K562 (cell line): ENCODE results near the gene EIF1B. TPM values are rescaled to one million over a fixed set of nuclear protein-coding genes. Genes with fewer than 3 reads are reported as not detected.

Source experiments
- ATAC-seq: fragments of 200-7000 bp; cut with Tn5 transposase; 3 replicates; pipeline ENCODE4 v1.9.1; 2020; ENCODE audit warnings: moderate library complexity
- BruUV-seq: library from RNA; stranded (reverse); fragments of 400-500 nt; replicated peaks from 2 replicates; lab custom pipeline; 2021; lab: Mats Ljungman, UMichigan
- CTCF ChIA-PET: fragments of 300-600 bp; formaldehyde crosslinking; extraction: SDS; loops from one replicate; lab custom pipeline; 2021; ENCODE audit warnings: low intra/inter-chr PET ratio; lab: Yijun Ruan, JAX
- POLR2A ChIA-PET: fragments of 300-600, 350-650 bp; sonication (Branson Sonifier 250); formaldehyde crosslinking; extraction: SDS; loops from one replicate; lab custom pipeline; 2021; ENCODE audit warnings: antibody characterized with exemption, inconsistent platforms; lab: Yijun Ruan, JAX
- DNase-seq, 4 experiments: peaks; one replicate each; pipeline versions ENCODE4 v3.0.0 to v3.0.0-alpha.2; 2011 to 2018; ENCODE audit warnings: low spot score in 3 of 4, mixed read lengths in 3 of 4; ENCODE audit errors: extremely low read depth in 1 of 4
- FAIRE-seq: peaks from 2 replicates; lab custom pipeline; 2011; peaks lifted over from hg19 to GRCh38; lab: Jason Lieb, UNC
- H2AFZ ChIP-seq: 2 replicates; pipeline ENCODE4 v1.6.0; 2011; ENCODE audit warnings: low read depth, low read length, control low read depth, inconsistent platforms
- H3K27ac ChIP-seq: fragments of 200-600 bp; 3 replicates; pipeline ENCODE4 v1.8.0; 2011; ENCODE audit warnings: low read depth, mild to moderate bottlenecking, control low read depth, inconsistent platforms, low read length, moderate library complexity, mixed read lengths; ENCODE audit errors: extremely low read depth
- H3K27me3 ChIP-seq, 2 experiments: fragments of 300-600 bp in 1 of 2; 2 replicates in 1 of 2; 3 replicates in 1 of 2; pipeline versions ENCODE4 v1.6.0 to v1.8.0; 2011; ENCODE audit warnings: inconsistent platforms in 2 of 2, low read length in 2 of 2, mild to moderate bottlenecking in 1 of 2, mixed read lengths in 1 of 2, moderate library complexity in 1 of 2; ENCODE audit not compliant: control insufficient read depth in 2 of 2, insufficient read depth in 2 of 2
- H3K36me3 ChIP-seq: fragments of 300-600 bp; 3 replicates; pipeline ENCODE4 v1.8.0; 2011; ENCODE audit warnings: mild to moderate bottlenecking, low read length, inconsistent platforms; ENCODE audit not compliant: control insufficient read depth, insufficient read depth
- H3K4me1 ChIP-seq, 2 experiments: fragments of 200-600 bp in 1 of 2; replicated peaks in 1 of 2; 2 replicates in 1 of 2; 3 replicates in 1 of 2; pipeline versions ENCODE4 v1.5.1 to v1.8.0; 2011; ENCODE audit warnings: inconsistent platforms in 2 of 2, low read length in 2 of 2, mild to moderate bottlenecking in 1 of 2, mixed read lengths in 1 of 2, moderate library complexity in 1 of 2; ENCODE audit not compliant: control insufficient read depth in 2 of 2, insufficient read depth in 2 of 2
- H3K4me2 ChIP-seq: 2 replicates; pipeline ENCODE4 v1.6.1; 2011; ENCODE audit warnings: low read length, control low read depth, inconsistent platforms, mixed read lengths; ENCODE audit not compliant: insufficient read depth
- H3K4me3 ChIP-seq: fragments of 200-600 bp; sonication (generic), shearing (Covaris generic); 2 replicates; pipeline ENCODE4 v1.5.1; 2016; ENCODE audit warnings: control low read depth, inconsistent platforms
- H3K79me2 ChIP-seq: fragments of 200-600 bp; 3 replicates; pipeline ENCODE4 v1.8.0; 2011; ENCODE audit warnings: low read length, inconsistent platforms; ENCODE audit not compliant: control insufficient read depth, insufficient read depth
- H3K9ac ChIP-seq, 2 experiments: 2 replicates each; pipeline versions ENCODE4 v1.6.0 to v1.6.1; 2011; ENCODE audit warnings: low read depth in 2 of 2, low read length in 2 of 2, control low read depth in 1 of 2, inconsistent platforms in 1 of 2, mild to moderate bottlenecking in 1 of 2, mixed read lengths in 1 of 2; ENCODE audit not compliant: insufficient read depth in 1 of 2
- H3K9me1 ChIP-seq: one replicate; pipeline ENCODE4 v1.6.0; 2011; ENCODE audit warnings: inconsistent platforms, mild to moderate bottlenecking, low read length, moderate library complexity; ENCODE audit not compliant: control insufficient read depth, insufficient read depth
- H3K9me3 ChIP-seq: replicated peaks from 2 replicates; pipeline ENCODE4 v1.5.1; 2011; ENCODE audit warnings: low read depth, low read length, inconsistent platforms; ENCODE audit not compliant: control insufficient read depth, insufficient read depth
- H4K20me1 ChIP-seq: replicated peaks from 2 replicates; pipeline ENCODE4 v1.6.1; 2011; ENCODE audit warnings: low read length, inconsistent platforms, mixed read lengths; ENCODE audit not compliant: control insufficient read depth, insufficient read depth
- ERF ChIP-seq: fragments of 450-650 bp; formaldehyde crosslinking; IDR thresholded peaks from 2 replicates; pipeline ENCODE4 v1.4.0; 2020; ENCODE audit warnings: mild to moderate bottlenecking, mixed read lengths
- MTA2 ChIP-seq: fragments of 450-650 bp; IDR thresholded peaks from 2 replicates; pipeline ENCODE4 v1.6.1; 2016; ENCODE audit warnings: low read depth
- RBBP5 ChIP-seq: fragments of 200-600 bp; sonication (generic); IDR thresholded peaks from 2 replicates; pipeline ENCODE4 v1.6.1; 2012; ENCODE audit warnings: borderline replicate concordance, mild to moderate bottlenecking, low read length, control low read depth, inconsistent platforms; ENCODE audit not compliant: insufficient read depth, poor library complexity, severe bottlenecking
- RBM15 ChIP-seq: fragments of 200-400 bp; formaldehyde crosslinking; IDR thresholded peaks from 2 replicates; pipeline ENCODE4 v1.6.1; 2018; ENCODE audit warnings: mild to moderate bottlenecking, low read length, moderate library complexity; ENCODE audit not compliant: insufficient read depth
- SMARCA4 ChIP-seq: fragments of 450-650 bp; IDR thresholded peaks from 2 replicates; pipeline ENCODE4 v1.6.1; 2016
- STAG1 ChIP-seq: sonication (generic); formaldehyde crosslinking; IDR thresholded peaks from 2 replicates; pipeline ENCODE4 v1.5.0; 2020; ENCODE audit warnings: missing genetic modification reagents, borderline replicate concordance
- ZNF3 ChIP-seq: fragments of 250-450 bp; sonication (Bioruptor Pico); IDR thresholded peaks from 2 replicates; pipeline ENCODE4 v1.5.0; 2021; ENCODE audit warnings: mild to moderate bottlenecking, moderate library complexity
- ZNF639 ChIP-seq, 2 experiments: fragments of 200-800 bp in 1 of 2; sonication (Bioruptor generic) in 1 of 2; sonication (generic) in 1 of 2; formaldehyde crosslinking in 1 of 2; IDR thresholded peaks in 1 of 2; conservative IDR thresholded peaks in 1 of 2; 2 replicates each; pipeline versions ENCODE4 v1.5.0 to v1.6.1; 2016 to 2020; ENCODE audit warnings: missing compliant biosample characterization in 1 of 2, missing genetic modification characterization in 1 of 2, missing genetic modification reagents in 1 of 2
- WGBS: fragments of 100-300 bp; shearing (Covaris generic); methylation state at CpG from one replicate; pipeline ENCODE4 v1.1.6; 2016; ENCODE audit warnings: low coverage, mixed read lengths; ENCODE audit not compliant: insufficient coverage; ENCODE audit errors: missing lambda C conversion rate; 5-methylcytosine and 5-hydroxymethylcytosine counted together
- in situ Hi-C: fragments of 300-500 bp; cut with MboI; formaldehyde crosslinking; loops from 4 replicates; pipeline ENCODE4 v1.15.0; 2018; ENCODE audit warnings: inconsistent platforms, mixed read lengths
- intact Hi-C: fragments of 100-400 bp; cut with micrococcal nuclease; formaldehyde crosslinking; loops from 2 replicates; pipeline ENCODE4 v1.14.2; 2022
- polyA plus RNA-seq, 8 experiments: library from polyadenylated mRNA; depleted of rRNA in 4 of 8; stranded (reverse) in 5 of 8; unstranded in 3 of 8; fragments of >200 nt; fragmentation: Nextera tagmentation in 2 of 8; fragmentation: Illumina TruSeq in 1 of 8; extraction: Ambion mirVana in 2 of 8; extraction: Trizol in 1 of 8; gene quantifications; 2 replicates each; pipeline versions ENCODE4 v1.2.1 to v1.2.3, GENCODE V29; 2011 to 2014; ENCODE audit warnings: inconsistent platforms in 1 of 8, missing spikeins in 1 of 8
- total RNA-seq, 7 experiments: library from RNA; depleted of rRNA in 6 of 7; stranded (reverse); fragments of >200 nt in 6 of 7; fragmentation: Illumina TruSeq in 2 of 7; extraction: Trizol in 2 of 7; gene quantifications; 2 replicates each; pipeline versions ENCODE4 v1.2.1 to v1.2.3, GENCODE V29; 2011 to 2021; ENCODE audit warnings: low replicate concordance in 1 of 7
- TF ChIP-seq, protein P1 (sequence below): sonication (generic); formaldehyde crosslinking; IDR thresholded peaks from 2 replicates; pipeline ENCODE4 v1.8.0; 2022; ENCODE audit warnings: mild to moderate bottlenecking, missing genetic modification reagents
- TF ChIP-seq, protein P2 (sequence below): fragments of 250-450 bp; sonication (Bioruptor Pico); IDR thresholded peaks from 2 replicates; pipeline ENCODE4 v1.8.0; 2022; ENCODE audit warnings: inconsistent platforms, mild to moderate bottlenecking, moderate library complexity, borderline replicate concordance
- TF ChIP-seq, protein P3 (sequence below): conservative IDR thresholded peaks from 2 replicates; pipeline ENCODE4 v1.6.1; 2011; ENCODE audit warnings: low read depth, mild to moderate bottlenecking, low read length; ENCODE audit not compliant: control insufficient read depth

EIF1B gene
- total and polyA plus RNA-seq, 9 of the 15 experiments (the other 6 are each of a cell fraction or from before 2014, with no cell fraction given): 18.1 to 184 (median 78.9) TPM

DNA sequence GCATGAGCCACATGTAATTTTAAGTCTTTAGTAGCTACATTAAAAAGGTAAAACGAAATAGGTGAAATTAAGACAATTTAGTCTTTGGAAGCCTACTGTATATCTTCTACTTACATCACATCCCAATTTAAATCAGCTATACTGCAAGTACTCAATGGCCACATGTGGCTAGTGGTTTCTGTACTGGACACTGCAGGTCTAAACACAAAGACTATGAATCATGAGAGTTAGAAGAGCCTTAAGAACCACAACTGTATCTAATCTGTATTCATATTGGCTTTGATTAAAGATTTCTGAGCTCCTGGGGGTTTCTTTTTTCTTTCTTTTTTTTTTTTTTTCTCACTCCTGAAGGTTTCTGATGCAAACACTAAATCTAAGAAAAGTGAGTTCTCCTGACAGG lies 2.3 kb upstream of the EIF1B start:
- intact Hi-C loops: loop anchor here (10.0 kb wide), 1 partner anchor 902 kb away; the partner anchor contains the start of gene RPSA
- WGBS: 19% methylated on average over 1 of the region's 1 CpG
- no TSS peak for BruUV-seq
- in situ Hi-C loops: loop anchor here (10.0 kb wide), 1 partner anchor 902 kb away; the partner anchor contains the start of gene RPSA
- POLR2A ChIA-PET: interaction anchor here (4.0 kb wide), 1 partner anchor 115 kb away, joined by 17 read pairs; no protein-coding TSS in a partner anchor
- Histone ChIP-seq H3K27me3 (no peaks in the 10 kb centered on the region), H2AFZ (no peak overlapping the region), H3K9ac (no peak overlapping the region), H3K9me3 (no peaks in the 10 kb centered on the region), H3K4me1 (peaks cover 5 to 23% of the 10 kb centered on the region in 2 experiments), H3K4me2 (no peak overlapping the region), H3K9me1 (no peaks in the 10 kb centered on the region), H3K4me3 (no peak overlapping the region), H3K36me3 (peaks cover 15% of the 10 kb centered on the region), H3K79me2 (peaks cover 32% of the 10 kb centered on the region), H3K27ac (no peak overlapping the region), H4K20me1 (no peaks in the 10 kb centered on the region)
- FAIRE-seq (no peak), DNase-seq (no peak), ATAC-seq (no peak)
- CTCF ChIA-PET: no interaction called here
- TF ChIP-seq, protein P1, sequence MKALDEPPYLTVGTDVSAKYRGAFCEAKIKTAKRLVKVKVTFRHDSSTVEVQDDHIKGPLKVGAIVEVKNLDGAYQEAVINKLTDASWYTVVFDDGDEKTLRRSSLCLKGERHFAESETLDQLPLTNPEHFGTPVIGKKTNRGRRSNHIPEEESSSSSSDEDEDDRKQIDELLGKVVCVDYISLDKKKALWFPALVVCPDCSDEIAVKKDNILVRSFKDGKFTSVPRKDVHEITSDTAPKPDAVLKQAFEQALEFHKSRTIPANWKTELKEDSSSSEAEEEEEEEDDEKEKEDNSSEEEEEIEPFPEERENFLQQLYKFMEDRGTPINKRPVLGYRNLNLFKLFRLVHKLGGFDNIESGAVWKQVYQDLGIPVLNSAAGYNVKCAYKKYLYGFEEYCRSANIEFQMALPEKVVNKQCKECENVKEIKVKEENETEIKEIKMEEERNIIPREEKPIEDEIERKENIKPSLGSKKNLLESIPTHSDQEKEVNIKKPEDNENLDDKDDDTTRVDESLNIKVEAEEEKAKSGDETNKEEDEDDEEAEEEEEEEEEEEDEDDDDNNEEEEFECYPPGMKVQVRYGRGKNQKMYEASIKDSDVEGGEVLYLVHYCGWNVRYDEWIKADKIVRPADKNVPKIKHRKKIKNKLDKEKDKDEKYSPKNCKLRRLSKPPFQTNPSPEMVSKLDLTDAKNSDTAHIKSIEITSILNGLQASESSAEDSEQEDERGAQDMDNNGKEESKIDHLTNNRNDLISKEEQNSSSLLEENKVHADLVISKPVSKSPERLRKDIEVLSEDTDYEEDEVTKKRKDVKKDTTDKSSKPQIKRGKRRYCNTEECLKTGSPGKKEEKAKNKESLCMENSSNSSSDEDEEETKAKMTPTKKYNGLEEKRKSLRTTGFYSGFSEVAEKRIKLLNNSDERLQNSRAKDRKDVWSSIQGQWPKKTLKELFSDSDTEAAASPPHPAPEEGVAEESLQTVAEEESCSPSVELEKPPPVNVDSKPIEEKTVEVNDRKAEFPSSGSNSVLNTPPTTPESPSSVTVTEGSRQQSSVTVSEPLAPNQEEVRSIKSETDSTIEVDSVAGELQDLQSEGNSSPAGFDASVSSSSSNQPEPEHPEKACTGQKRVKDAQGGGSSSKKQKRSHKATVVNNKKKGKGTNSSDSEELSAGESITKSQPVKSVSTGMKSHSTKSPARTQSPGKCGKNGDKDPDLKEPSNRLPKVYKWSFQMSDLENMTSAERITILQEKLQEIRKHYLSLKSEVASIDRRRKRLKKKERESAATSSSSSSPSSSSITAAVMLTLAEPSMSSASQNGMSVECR (CRISPR knock-in tag): no peak
- no peak for TF ChIP-seq MTA2
- TF ChIP-seq ZNF3 (CRISPR knock-in tag): no peak
- TF ChIP-seq SMARCA4: no peak
- TF ChIP-seq, protein P2, sequence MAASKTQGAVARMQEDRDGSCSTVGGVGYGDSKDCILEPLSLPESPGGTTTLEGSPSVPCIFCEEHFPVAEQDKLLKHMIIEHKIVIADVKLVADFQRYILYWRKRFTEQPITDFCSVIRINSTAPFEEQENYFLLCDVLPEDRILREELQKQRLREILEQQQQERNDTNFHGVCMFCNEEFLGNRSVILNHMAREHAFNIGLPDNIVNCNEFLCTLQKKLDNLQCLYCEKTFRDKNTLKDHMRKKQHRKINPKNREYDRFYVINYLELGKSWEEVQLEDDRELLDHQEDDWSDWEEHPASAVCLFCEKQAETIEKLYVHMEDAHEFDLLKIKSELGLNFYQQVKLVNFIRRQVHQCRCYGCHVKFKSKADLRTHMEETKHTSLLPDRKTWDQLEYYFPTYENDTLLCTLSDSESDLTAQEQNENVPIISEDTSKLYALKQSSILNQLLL: no peak
- no peak for TF ChIP-seq ERF (CRISPR knock-in tag)
- TF ChIP-seq, protein P3, sequence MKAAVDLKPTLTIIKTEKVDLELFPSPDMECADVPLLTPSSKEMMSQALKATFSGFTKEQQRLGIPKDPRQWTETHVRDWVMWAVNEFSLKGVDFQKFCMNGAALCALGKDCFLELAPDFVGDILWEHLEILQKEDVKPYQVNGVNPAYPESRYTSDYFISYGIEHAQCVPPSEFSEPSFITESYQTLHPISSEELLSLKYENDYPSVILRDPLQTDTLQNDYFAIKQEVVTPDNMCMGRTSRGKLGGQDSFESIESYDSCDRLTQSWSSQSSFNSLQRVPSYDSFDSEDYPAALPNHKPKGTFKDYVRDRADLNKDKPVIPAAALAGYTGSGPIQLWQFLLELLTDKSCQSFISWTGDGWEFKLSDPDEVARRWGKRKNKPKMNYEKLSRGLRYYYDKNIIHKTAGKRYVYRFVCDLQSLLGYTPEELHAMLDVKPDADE: no peak
- TF ChIP-seq RBM15: no peak
- TF ChIP-seq RBBP5: no peak
- no peak for TF ChIP-seq ZNF639 (CRISPR knock-in tag; conservative IDR thresholded peaks at IDR 0.05 in 1 of 2, IDR thresholded peaks at IDR 0.05 in 1 of 2)
- TF ChIP-seq STAG1: no peak
